Mesenchymal stem cell (in vitro differentiated cells and primary cell): ENCODE measurements around the gene COL5A2.

Source experiments
- DNase-seq: peaks from one replicate; pipeline ENCODE4 v3.0.0-alpha.2; 2013
- H2AFZ ChIP-seq: one replicate; pipeline ENCODE4 v1.6.1; 2013; ENCODE audit warnings: low read depth, mild to moderate bottlenecking, control low read depth, inconsistent platforms, low read length, moderate library complexity
- H2AK5ac ChIP-seq: 2 replicates; pipeline ENCODE4 v1.6.1; 2013; ENCODE audit warnings: low read length, moderate library complexity, mild to moderate bottlenecking, inconsistent platforms; ENCODE audit not compliant: severe bottlenecking
- H2BK120ac ChIP-seq: one replicate; pipeline ENCODE4 v1.6.1; 2013; ENCODE audit warnings: low read depth, mild to moderate bottlenecking, inconsistent platforms, low read length, moderate library complexity
- H2BK12ac ChIP-seq, 2 experiments: one replicate each; pipeline ENCODE4 v1.6.1; 2013; ENCODE audit warnings: inconsistent platforms in 2 of 2, low read length in 2 of 2, mild to moderate bottlenecking in 2 of 2, moderate library complexity in 2 of 2, control low read depth in 1 of 2
- H2BK15ac ChIP-seq: one replicate; pipeline ENCODE4 v1.6.1; 2013; ENCODE audit warnings: mild to moderate bottlenecking, low read depth, inconsistent platforms; ENCODE audit not compliant: poor library complexity, severe bottlenecking
- H2BK5ac ChIP-seq: 2 replicates; pipeline ENCODE4 v1.6.1; 2013; ENCODE audit warnings: low read depth, mild to moderate bottlenecking, low read length, control low read depth, inconsistent platforms; ENCODE audit not compliant: poor library complexity, severe bottlenecking
- H3K14ac ChIP-seq, 2 experiments: one replicate each; pipeline ENCODE4 v1.6.1; 2013; ENCODE audit warnings: inconsistent platforms in 2 of 2, low read length in 2 of 2, control low read depth in 1 of 2, mild to moderate bottlenecking in 1 of 2, moderate library complexity in 1 of 2
- H3K18ac ChIP-seq, 2 experiments: one replicate each; pipeline ENCODE4 v1.6.1; 2013; ENCODE audit warnings: inconsistent platforms in 2 of 2, low read length in 2 of 2, control low read depth in 1 of 2, low read depth in 1 of 2, mild to moderate bottlenecking in 1 of 2
- H3K23ac ChIP-seq, 2 experiments: one replicate each; pipeline ENCODE4 v1.6.1; 2013; ENCODE audit warnings: inconsistent platforms in 2 of 2, low read length in 2 of 2, mild to moderate bottlenecking in 2 of 2, moderate library complexity in 2 of 2, control low read depth in 1 of 2
- H3K27ac ChIP-seq: 2 replicates; pipeline ENCODE4 v1.5.1; 2013; ENCODE audit warnings: mild to moderate bottlenecking, moderate library complexity, low read length, control low read depth, inconsistent platforms; ENCODE audit not compliant: poor library complexity, severe bottlenecking
- H3K27me3 ChIP-seq, 2 experiments: 2 replicates each; pipeline versions ENCODE4 v1.6.1 to v1.7.0; 2013; ENCODE audit warnings: low read length in 2 of 2, mild to moderate bottlenecking in 2 of 2, moderate library complexity in 2 of 2, control low read depth in 1 of 2, inconsistent platforms in 1 of 2; ENCODE audit not compliant: control insufficient read depth in 1 of 2, insufficient read depth in 1 of 2
- H3K36me3 ChIP-seq, 2 experiments: 2 replicates each; pipeline versions ENCODE4 v1.6.1 to v1.7.0; 2013; ENCODE audit warnings: low read length in 2 of 2, control low read depth in 1 of 2, inconsistent platforms in 1 of 2, low read depth in 1 of 2, mild to moderate bottlenecking in 1 of 2; ENCODE audit not compliant: insufficient read depth in 2 of 2, control insufficient read depth in 1 of 2
- H3K4ac ChIP-seq, 2 experiments: one replicate each; pipeline ENCODE4 v1.6.1; 2013; ENCODE audit warnings: inconsistent platforms in 2 of 2, low read length in 2 of 2, mild to moderate bottlenecking in 2 of 2, moderate library complexity in 2 of 2, control low read depth in 1 of 2, low read depth in 1 of 2
- H3K4me1 ChIP-seq: 2 replicates; pipeline ENCODE4 v1.6.1; 2013; ENCODE audit warnings: low read depth, low read length, control low read depth; ENCODE audit not compliant: control insufficient read depth, insufficient read depth
- H3K4me2 ChIP-seq: 2 replicates; pipeline ENCODE4 v1.6.1; 2013; ENCODE audit warnings: low read length, mild to moderate bottlenecking, inconsistent platforms; ENCODE audit not compliant: poor library complexity, severe bottlenecking
- H3K4me3 ChIP-seq, 2 experiments: 2 replicates each; pipeline versions ENCODE4 v1.5.1 to v1.7.0; 2013; ENCODE audit warnings: low read length in 2 of 2, mild to moderate bottlenecking in 2 of 2, control low read depth in 1 of 2, low read depth in 1 of 2; ENCODE audit not compliant: insufficient read depth in 1 of 2
- H3K79me1 ChIP-seq: replicated peaks from 2 replicates; pipeline ENCODE4 v1.6.1; 2013; ENCODE audit warnings: mild to moderate bottlenecking, control low read depth, low read length, inconsistent platforms; ENCODE audit not compliant: poor library complexity, severe bottlenecking
- H3K9ac ChIP-seq: 2 replicates; pipeline ENCODE4 v1.7.0; 2013; ENCODE audit warnings: mild to moderate bottlenecking, low read length, moderate library complexity
- H3K9me3 ChIP-seq: 2 replicates; pipeline ENCODE4 v1.7.0; 2013; ENCODE audit warnings: mild to moderate bottlenecking, low read length; ENCODE audit not compliant: control insufficient read depth
- H4K8ac ChIP-seq: one replicate; pipeline ENCODE4 v1.6.1; 2013; ENCODE audit warnings: inconsistent platforms, mild to moderate bottlenecking, low read length, moderate library complexity
- H4K91ac ChIP-seq: one replicate; pipeline ENCODE4 v1.6.1; 2013; ENCODE audit warnings: mild to moderate bottlenecking, low read length, inconsistent platforms
- WGBS: methylation state at CpG from one replicate; pipeline ENCODE4 v1.1.7; 2013; ENCODE audit warnings: mixed read lengths; 5-methylcytosine and 5-hydroxymethylcytosine counted together

The COL5A2 gene

DNA sequence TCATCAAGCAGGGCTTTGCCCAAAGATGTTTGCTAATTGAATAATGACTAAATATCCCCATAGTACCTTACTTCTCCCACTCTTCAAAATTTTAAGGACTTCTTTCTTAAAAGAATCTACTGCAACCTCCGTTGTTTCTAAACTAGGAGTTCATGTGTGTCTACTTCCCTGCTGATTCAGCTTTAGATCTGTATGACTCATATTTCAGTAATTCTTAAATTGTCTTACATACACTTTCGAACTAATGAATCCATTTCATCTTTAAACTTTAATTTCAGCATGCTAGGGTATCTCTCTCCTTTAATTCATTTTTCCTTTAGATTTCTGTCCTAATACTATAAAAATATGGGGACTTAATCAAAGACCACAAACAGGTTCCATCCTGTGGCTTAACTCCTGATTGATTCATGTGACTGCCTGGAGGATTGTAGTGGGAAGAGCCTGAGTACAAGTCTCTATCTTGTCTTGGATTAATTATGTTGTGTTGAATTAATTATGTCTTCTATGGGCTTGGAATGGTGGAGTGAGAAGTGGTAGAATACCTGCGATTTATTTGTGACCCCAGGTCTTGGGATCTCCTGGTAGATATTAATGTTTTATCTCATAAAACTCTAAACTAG, 24.9 kb upstream of the COL5A2 start:
- Histone ChIP-seq H2BK12ac (no peak overlapping the region), H3K4ac (no peak overlapping the region), H3K9me3 (no peaks in the 10 kb centered on the region), H3K27ac (peak overlapping the region; percentile 47), H3K27me3 (no peaks in the 10 kb centered on the region), H3K4me1 (no peaks in the 10 kb centered on the region), H3K14ac (no peak overlapping the region), H3K4me3 (peak overlapping the region in 1 of 2 experiments; percentile 40), H3K18ac (no peak overlapping the region), H3K23ac (no peak overlapping the region), H2BK15ac (no peak overlapping the region), H2BK120ac (no peak overlapping the region), H3K4me2 (no peak overlapping the region), H4K91ac (no peak overlapping the region), H2AFZ (no peak overlapping the region), H3K79me1 (no peaks in the 10 kb centered on the region), H4K8ac (no peak overlapping the region), H3K9ac (peak overlapping the region; percentile 84), H3K36me3 (no peaks in the 10 kb centered on the region), H2AK5ac (no peak overlapping the region), H2BK5ac (no peak overlapping the region)
- DNase-seq, result peak; percentile 57
- 7% methylated on average over 2 of the region's 3 CpGs for WGBS

DNA sequence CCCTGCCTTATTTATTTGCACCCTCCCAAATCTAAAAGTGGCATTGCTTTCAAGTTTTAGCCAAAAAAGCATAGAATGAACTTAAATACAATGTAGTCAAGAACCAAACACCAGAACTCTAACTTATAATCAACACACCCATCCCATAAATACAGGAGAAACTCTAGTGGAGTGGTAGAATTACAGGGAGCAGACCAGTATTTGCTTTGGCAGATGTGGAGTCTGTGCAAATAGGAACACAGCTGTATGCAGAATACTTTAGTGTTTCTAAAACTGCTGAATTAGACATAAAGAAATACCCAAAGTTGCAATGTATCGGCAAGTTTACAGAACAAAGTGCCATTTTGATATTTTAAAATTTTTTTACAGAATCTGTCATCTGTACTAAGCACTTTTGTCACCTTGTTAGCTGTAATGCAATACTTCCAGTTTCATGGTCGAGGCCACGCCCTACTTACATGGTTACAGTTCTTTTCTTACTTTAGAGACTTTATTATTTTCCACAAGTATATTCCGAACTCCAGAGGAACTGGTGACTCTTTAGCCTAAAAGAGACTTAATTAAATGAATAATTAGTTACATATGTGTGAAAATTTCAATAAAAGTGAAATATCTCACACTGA, 23.7 kb upstream of the COL5A2 start:
- Histone ChIP-seq H3K4me1 (no peaks in the 10 kb centered on the region), H2AK5ac (no peak overlapping the region), H2BK12ac (no peak overlapping the region), H3K79me1 (no peaks in the 10 kb centered on the region), H3K9me3 (no peaks in the 10 kb centered on the region), H3K27me3 (no peaks in the 10 kb centered on the region), H3K4me2 (no peak overlapping the region), H3K9ac (peak overlapping the region; percentile 12), H3K36me3 (no peaks in the 10 kb centered on the region), H2AFZ (no peak overlapping the region), H3K23ac (no peak overlapping the region), H3K4me3 (no peak overlapping the region), H3K14ac (no peak overlapping the region), H2BK120ac (no peak overlapping the region), H3K4ac (no peak overlapping the region), H2BK5ac (no peak overlapping the region), H4K91ac (no peak overlapping the region), H4K8ac (no peak overlapping the region), H3K27ac (no peak overlapping the region), H3K18ac (no peak overlapping the region), H2BK15ac (no peak overlapping the region)
- no peak for DNase-seq
- 98% methylated on average over 3 of the region's 4 CpGs for WGBS

DNA sequence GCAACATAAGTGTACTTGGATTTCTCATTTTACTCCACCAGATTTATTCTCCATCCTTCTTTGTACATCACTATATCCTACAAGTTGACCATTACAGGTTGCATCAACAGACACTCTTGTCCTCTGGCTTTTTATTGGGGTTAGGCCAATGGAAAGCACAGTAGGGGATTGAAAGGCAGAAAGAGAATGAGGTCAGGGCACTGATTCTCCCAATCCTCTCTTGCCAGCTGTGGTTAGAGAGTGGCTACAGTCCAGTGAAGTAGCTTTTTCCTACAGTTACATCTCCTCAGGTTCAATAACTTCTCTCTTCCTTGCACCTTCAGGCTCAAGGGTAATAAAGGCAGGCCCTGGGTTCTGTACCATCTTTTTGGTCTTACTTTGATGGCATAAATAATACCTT, 20.2 kb upstream of the COL5A2 start:
- Histone ChIP-seq H3K27ac (no peak overlapping the region), H2BK120ac (no peak overlapping the region), H3K9me3 (no peaks in the 10 kb centered on the region), H3K9ac (no peak overlapping the region), H3K4me1 (no peaks in the 10 kb centered on the region), H2BK5ac (no peak overlapping the region), H3K4ac (no peak overlapping the region), H4K91ac (no peak overlapping the region), H3K79me1 (no peaks in the 10 kb centered on the region), H3K23ac (no peak overlapping the region), H3K14ac (no peak overlapping the region), H2AK5ac (no peak overlapping the region), H3K4me2 (no peak overlapping the region), H3K4me3 (no peak overlapping the region), H2BK12ac (no peak overlapping the region), H3K18ac (no peak overlapping the region), H2AFZ (no peak overlapping the region), H4K8ac (no peak overlapping the region), H3K27me3 (no peaks in the 10 kb centered on the region), H3K36me3 (no peaks in the 10 kb centered on the region), H2BK15ac (no peak overlapping the region)
- no peak for DNase-seq

DNA sequence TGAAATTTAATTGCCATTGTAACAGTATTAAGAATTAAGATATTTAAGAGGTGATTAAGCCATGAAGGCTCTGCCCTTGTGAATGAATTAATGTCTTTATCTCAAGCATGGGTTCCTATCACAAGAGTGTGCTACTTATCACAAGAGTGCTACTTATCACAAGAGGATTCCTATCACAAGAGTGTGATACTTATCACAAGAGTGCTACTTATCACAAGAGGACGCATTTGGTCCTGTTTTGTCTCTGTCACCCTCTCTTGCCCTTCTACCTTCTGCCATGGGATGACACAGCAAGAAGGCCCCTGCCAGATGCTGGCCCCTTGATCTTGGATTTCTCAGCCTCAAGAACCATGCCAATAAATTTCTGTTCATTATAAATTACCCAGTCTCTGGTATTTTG, 13.2 kb upstream of the COL5A2 start:
- Histone ChIP-seq H3K4me2 (no peak overlapping the region), H3K79me1 (no peaks in the 10 kb centered on the region), H2BK15ac (no peak overlapping the region), H3K9me3 (no peaks in the 10 kb centered on the region), H4K91ac (no peak overlapping the region), H2BK5ac (no peak overlapping the region), H3K9ac (no peak overlapping the region), H3K18ac (no peak overlapping the region), H4K8ac (no peak overlapping the region), H2AK5ac (no peak overlapping the region), H3K27me3 (no peaks in the 10 kb centered on the region), H2BK120ac (no peak overlapping the region), H2BK12ac (no peak overlapping the region), H3K14ac (no peak overlapping the region), H2AFZ (no peak overlapping the region), H3K4me1 (no peaks in the 10 kb centered on the region), H3K4me3 (no peak overlapping the region), H3K23ac (no peak overlapping the region), H3K36me3 (no peaks in the 10 kb centered on the region), H3K4ac (no peak overlapping the region), H3K27ac (no peak overlapping the region)
- DNase-seq, result no peak
- 57% methylated on average over 1 of the region's 1 CpG for whole genome bisulfite sequencing
